Glutamatergic neuron (in vitro differentiated cells): Measurements from ENCODE around the gene MNX1. TPM values are rescaled to one million over a fixed set of nuclear protein-coding genes. Genes with fewer than 3 reads are reported as not detected.

ENCODE experiments used
- DNase-seq: peaks from one replicate; pipeline ENCODE4 v3.0.0; 2022
- H3K27ac Mint-ChIP-seq: one replicate; pipeline ENCODE4 v1.8.0; 2020; ENCODE audit warnings: mild to moderate bottlenecking, mixed read lengths, inconsistent platforms; ENCODE audit not compliant: unreplicated experiment
- H3K27me3 Mint-ChIP-seq: one replicate; pipeline ENCODE4 v1.8.0; 2020; ENCODE audit warnings: mild to moderate bottlenecking, moderate library complexity, mixed read lengths, inconsistent platforms; ENCODE audit not compliant: unreplicated experiment
- H3K36me3 Mint-ChIP-seq: one replicate; pipeline ENCODE4 v1.8.0; 2020; ENCODE audit warnings: mild to moderate bottlenecking, mixed read lengths, inconsistent platforms; ENCODE audit not compliant: unreplicated experiment
- H3K4me1 Mint-ChIP-seq: one replicate; pipeline ENCODE4 v1.8.0; 2020; ENCODE audit warnings: mild to moderate bottlenecking, low read depth, mixed read lengths, inconsistent platforms; ENCODE audit not compliant: unreplicated experiment
- H3K4me3 Mint-ChIP-seq: one replicate; pipeline ENCODE4 v1.8.0; 2020; ENCODE audit warnings: mild to moderate bottlenecking, mixed read lengths, inconsistent platforms; ENCODE audit not compliant: unreplicated experiment
- H3K9me3 Mint-ChIP-seq: one replicate; pipeline ENCODE4 v1.8.0; 2020; ENCODE audit warnings: mild to moderate bottlenecking, moderate library complexity, mixed read lengths, inconsistent platforms; ENCODE audit not compliant: unreplicated experiment
- long read RNA-seq: library from polyadenylated mRNA; unstranded; transcript quantifications from one replicate; pipeline ENCODE4 v2.0.0, GENCODE V29; 2020; ENCODE audit not compliant: unreplicated experiment
- total RNA-seq: library from RNA; stranded (reverse); fragmentation: NEBNext Ultra II Directional; extraction: Animal tissue kit (Norgen Biotek cat#: 25700); gene quantifications from one replicate; pipeline ENCODE4 v1.2.1, GENCODE V29; 2021; ENCODE audit not compliant: unreplicated experiment
- TF ChIP-seq, protein P1 (sequence below): fragments of 200-600 bp; sonication (generic); IDR thresholded peaks from one replicate; pipeline ENCODE4 v1.5.0; 2021; ENCODE audit not compliant: partially characterized antibody, unreplicated experiment

Gene MNX1
- 0.59 TPM for total RNA-seq
- long read RNA-seq, result 0 reads

DNA sequence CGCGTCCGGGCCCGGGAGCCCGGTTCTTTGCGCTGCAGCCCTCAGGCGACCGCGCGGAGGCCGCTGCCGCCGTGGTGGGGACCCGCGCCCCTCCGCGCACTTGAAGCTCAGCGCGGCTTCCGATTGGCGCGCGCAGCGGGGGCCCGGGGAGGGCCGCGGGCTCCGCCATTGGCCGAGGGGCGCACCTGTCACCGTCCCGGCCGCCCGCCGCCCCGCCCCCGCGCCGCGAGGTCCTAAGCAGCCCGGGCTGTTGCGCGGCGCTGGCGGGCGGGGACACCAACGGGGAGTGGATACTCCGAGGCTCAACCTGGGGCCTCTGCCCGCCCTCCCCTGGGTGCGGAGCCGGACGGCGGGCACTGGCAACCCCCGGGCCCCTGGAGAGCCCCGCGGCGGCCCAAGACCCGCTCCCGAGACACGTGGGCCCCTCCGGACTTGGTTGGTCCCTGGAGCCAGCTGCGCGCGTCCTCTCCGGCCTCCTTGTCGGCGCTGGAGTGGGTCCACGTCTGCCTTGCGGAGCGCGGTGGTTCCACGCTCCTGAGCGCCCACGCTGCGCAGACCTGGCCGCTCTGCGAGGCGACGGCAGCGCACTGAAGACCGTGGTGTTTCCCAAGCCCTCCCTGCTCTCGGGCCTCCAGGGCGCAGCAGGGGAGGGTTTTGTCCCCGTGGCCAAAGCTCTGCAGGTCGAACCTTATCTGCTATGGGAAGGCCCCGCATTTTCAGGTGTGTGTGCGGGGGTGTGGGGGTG, at the start of gene MNX1:
Gene MNX1, minus strand, starts transcription at position 76 of the 745 bp plus-strand sequence. CDS start 313 bp downstream, outside the sequence.
- Mint-ChIP-seq H3K4me3 (peak within 1 kb of the TSS; percentile 73), H3K27ac (no peak within 1 kb of the TSS), H3K27me3 (peaks cover 35% of the 10 kb centered on the region), H3K4me1 (peaks cover 9% of the 10 kb centered on the region), H3K36me3 (no peaks in the 10 kb centered on the region), H3K9me3 (peaks cover 13% of the 10 kb centered on the region)
- TF ChIP-seq, protein P1, sequence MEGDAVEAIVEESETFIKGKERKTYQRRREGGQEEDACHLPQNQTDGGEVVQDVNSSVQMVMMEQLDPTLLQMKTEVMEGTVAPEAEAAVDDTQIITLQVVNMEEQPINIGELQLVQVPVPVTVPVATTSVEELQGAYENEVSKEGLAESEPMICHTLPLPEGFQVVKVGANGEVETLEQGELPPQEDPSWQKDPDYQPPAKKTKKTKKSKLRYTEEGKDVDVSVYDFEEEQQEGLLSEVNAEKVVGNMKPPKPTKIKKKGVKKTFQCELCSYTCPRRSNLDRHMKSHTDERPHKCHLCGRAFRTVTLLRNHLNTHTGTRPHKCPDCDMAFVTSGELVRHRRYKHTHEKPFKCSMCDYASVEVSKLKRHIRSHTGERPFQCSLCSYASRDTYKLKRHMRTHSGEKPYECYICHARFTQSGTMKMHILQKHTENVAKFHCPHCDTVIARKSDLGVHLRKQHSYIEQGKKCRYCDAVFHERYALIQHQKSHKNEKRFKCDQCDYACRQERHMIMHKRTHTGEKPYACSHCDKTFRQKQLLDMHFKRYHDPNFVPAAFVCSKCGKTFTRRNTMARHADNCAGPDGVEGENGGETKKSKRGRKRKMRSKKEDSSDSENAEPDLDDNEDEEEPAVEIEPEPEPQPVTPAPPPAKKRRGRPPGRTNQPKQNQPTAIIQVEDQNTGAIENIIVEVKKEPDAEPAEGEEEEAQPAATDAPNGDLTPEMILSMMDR, result no peak
- DNase-seq, result peak; percentile 88

DNA sequence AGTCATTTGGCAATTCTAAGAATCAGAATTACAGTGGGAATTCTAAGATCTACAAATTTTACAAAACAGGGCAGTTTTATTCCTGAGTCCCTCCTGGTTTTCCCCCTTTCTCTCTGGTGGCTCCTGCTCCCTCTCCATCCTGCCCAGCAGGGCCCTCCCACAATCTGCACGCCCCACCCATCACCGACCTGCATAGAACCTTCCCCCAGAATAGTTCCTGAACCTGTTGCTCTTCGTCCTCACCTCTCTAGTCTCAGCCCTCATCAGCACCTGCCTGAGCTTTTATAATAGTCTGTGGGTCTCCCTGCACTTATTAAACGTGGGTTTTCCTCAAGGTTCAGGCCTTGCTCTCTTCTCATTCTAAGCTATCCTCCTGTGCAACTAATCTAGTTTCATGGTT, 49.1 kb upstream of the MNX1 start:
- H3K4me3 Mint-ChIP-seq, result no peak overlapping the region
- H3K27me3 Mint-ChIP-seq, result peaks cover 12% of the 10 kb centered on the region

DNA sequence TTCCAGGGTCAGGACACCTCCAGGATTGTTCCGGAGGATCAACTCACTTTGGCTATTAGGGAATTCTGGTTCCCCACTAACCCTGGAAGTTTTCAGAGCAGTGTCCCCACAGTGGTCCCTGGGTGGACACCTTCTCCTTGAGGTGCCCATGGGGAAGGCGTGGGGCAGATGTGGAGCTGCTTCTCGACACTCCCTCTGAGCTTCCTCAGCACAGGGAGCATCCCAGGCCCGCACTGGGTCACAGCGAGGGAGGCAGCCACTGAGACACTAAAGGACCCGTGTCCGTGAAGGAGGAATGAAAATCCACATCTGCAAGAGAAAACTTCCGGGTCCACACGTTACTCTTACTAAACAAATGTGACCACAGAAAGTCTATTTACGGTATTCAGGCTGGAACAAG, 48.2 kb upstream of the MNX1 start:
- no peak for DNase-seq
- Mint-ChIP-seq H3K36me3 (peaks cover 19% of the 10 kb centered on the region), H3K4me1 (no peaks in the 10 kb centered on the region), H3K4me3 (no peak overlapping the region), H3K27ac (no peak overlapping the region), H3K27me3 (peaks cover 10% of the 10 kb centered on the region), H3K9me3 (no peaks in the 10 kb centered on the region)
- TF ChIP-seq, protein P1, result no peak

More for the DNA sequence above, 49.1 kb upstream of the MNX1 start:
- no peak for DNase-seq
- H3K4me1 Mint-ChIP-seq, result no peaks in the 10 kb centered on the region
- no peak overlapping the region for H3K27ac Mint-ChIP-seq
- no peaks in the 10 kb centered on the region for H3K9me3 Mint-ChIP-seq
- H3K36me3 Mint-ChIP-seq, result peaks cover 17% of the 10 kb centered on the region
- TF ChIP-seq, protein P1, result no peak

DNA sequence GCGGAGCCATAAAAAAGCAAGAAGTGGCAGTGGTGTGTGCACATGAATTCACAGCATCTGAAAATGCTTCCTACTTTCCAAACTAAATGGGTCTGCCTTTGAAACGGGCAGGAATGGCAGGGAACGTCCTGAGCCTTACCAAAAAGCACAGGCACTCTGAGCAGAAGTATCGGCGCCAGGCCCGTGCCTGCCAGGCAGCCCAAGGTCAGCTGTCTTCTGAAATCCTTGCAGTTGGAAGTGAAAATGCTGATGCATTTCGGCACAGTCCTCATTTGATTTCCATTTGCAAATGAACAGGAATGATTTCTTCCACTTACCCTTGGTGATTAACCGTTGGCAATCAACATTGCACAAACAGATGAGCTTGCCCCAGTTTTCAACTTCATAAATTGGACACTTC, 47.6 kb upstream of the MNX1 start:
- H3K36me3 Mint-ChIP-seq, result peaks cover 23% of the 10 kb centered on the region
- H3K9me3 Mint-ChIP-seq, result peaks cover 3% of the 10 kb centered on the region
- H3K27ac Mint-ChIP-seq, result no peak overlapping the region
- H3K4me3 Mint-ChIP-seq, result no peak overlapping the region
- TF ChIP-seq, protein P1, result no peak
- no peaks in the 10 kb centered on the region for H3K4me1 Mint-ChIP-seq
- no peak for DNase-seq
- H3K27me3 Mint-ChIP-seq, result peaks cover 10% of the 10 kb centered on the region

DNA sequence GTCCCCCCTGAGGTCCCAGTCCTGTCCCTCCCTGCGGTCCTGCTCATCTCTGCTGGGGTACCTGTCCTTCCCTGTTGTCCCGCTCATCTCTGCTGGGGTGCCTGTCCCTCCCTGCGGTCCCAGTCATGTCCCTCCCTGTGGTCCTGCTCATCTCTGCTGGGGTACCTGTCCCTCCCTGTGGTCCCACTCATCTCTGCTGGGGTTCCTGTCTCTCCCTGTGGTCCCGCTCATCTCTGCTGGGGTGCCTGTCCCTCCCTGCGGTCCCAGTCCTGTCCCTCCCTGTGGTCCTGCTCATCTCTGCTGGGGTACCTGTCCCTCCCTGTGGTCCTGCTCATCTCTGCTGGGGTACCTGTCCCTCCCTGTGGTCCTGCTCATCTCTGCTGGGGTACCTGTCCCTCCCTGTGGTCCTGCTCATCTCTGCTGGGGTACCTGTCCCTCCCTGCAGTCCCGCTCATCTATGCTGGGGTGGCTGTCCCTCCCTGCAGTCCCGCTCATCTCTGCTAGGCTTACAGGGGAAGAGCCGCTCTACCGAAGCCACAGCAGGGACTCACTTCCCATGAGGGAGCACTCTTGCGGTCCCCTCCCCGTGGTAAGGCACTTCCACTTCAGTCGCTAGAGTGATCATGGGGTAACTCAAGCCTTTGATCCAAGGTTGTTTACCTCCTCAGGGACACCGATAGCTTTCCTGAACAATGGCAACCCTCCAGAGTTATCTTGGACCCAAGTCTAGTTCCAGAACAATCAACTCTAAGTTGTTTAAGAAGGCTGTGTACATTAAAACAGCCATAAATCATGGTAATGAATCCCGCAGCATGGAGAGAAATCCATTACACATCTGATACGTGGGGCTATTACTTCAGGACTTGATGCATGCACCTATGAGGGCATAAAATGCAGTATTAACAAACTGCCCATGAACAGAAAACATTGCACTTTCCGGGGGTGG, 46.8 kb upstream of the MNX1 start:
- Mint-ChIP-seq H3K36me3 (peaks cover 20% of the 10 kb centered on the region), H3K27ac (no peak overlapping the region), H3K27me3 (peaks cover 10% of the 10 kb centered on the region), H3K4me1 (no peaks in the 10 kb centered on the region), H3K4me3 (no peak overlapping the region), H3K9me3 (peaks cover 3% of the 10 kb centered on the region)
- no peak for DNase-seq
- TF ChIP-seq, protein P1, result no peak
